T-helper 2 cell treated with Interferon-gamma antibody and Interleukin-4, amounts not matched to agents 100 ng/mL and 5 ng/mL, for 36 hours (primary cell): ENCODE results near the gene PIH1D1. TPM values are rescaled to one million over a fixed set of nuclear protein-coding genes. Genes with fewer than 3 reads are reported as not detected.
"Not testable (repeated sequence)": the region's sequence is repeated elsewhere in the genome, so short reads cannot be mapped to it uniquely, and the experiment has no call there.

Experiments used
- intact Hi-C: fragments of 100-400 bp; cut with micrococcal nuclease; formaldehyde crosslinking; loops from one replicate; pipeline ENCODE4 v1.15.1; 2023
- total RNA-seq: library from RNA; stranded (reverse); gene quantifications from 2 replicates; pipeline ENCODE4 v1.2.3, GENCODE V29; 2022

PIH1D1 gene
- total RNA-seq, 1 donor from 2014 or later: 150 TPM

GRCh38 chr19:49481020-49481683 is 29.5 kb upstream of the PIH1D1 start:
- intact Hi-C loops: no loop called here

GRCh38 chr19:49479975-49480628 is 28.5 kb upstream of the PIH1D1 start:
- intact Hi-C loops: loop anchor here (10.0 kb wide), 1 partner anchor 485 kb away; the partner anchor contains the start of genes GYS1 and RUVBL2

- intact Hi-C loops: loop anchor here (2.0 to 10.0 kb wide), 4 partner anchors 71 to 481 kb away; partner anchors contain the start of genes CD37, GYS1 and RUVBL2
Measured at GRCh38 chr19:49475995-49476880, 24.6 kb upstream of the PIH1D1 start.

- intact Hi-C loops: loop anchor here (2.0 to 10.0 kb wide), 4 partner anchors 71 to 481 kb away; partner anchors contain the start of genes CD37, GYS1 and RUVBL2
Measured at GRCh38 chr19:49475191-49475917, 23.7 kb upstream of the PIH1D1 start.

- intact Hi-C loops: loop anchor here (1.0 to 10.0 kb wide), 8 partner anchors 13 to 480 kb away; partner anchors contain the start of genes ALDH16A1, CD37, GYS1 and RPL13A
Measured at GRCh38 chr19:49474542-49474924, 22.9 kb upstream of the PIH1D1 start.

GRCh38 chr19:49473868-49474541 is 22.4 kb upstream of the PIH1D1 start, which contains the start of gene FLT3LG:
TSS of gene FLT3LG (plus strand) at chr19:49474215. CDS start at chr19:49474640, 425 bp downstream.
- intact Hi-C loops: loop anchor here (1.0 to 10.0 kb wide), 8 partner anchors 13 to 479 kb away; partner anchors contain the start of genes ALDH16A1, CD37, GYS1 and RPL13A

- intact Hi-C loops: loop anchor here (10.0 kb wide), 1 partner anchor 479 kb away; the partner anchor contains the start of genes GYS1 and RUVBL2
Measured at GRCh38 chr19:49473501-49473867, 21.9 kb upstream of the PIH1D1 start.

- intact Hi-C loops: loop anchor here (10.0 kb wide), 1 partner anchor 478 kb away; the partner anchor contains the start of genes GYS1 and RUVBL2
Measured at GRCh38 chr19:49472936-49473335, 21.3 kb upstream of the PIH1D1 start.

- intact Hi-C loops: loop anchor here (1.0 to 10.0 kb wide), 3 partner anchors 78 to 476 kb away; partner anchors contain the start of genes GYS1 and RUVBL2
Measured at GRCh38 chr19:49470615-49470978, 19.0 kb upstream of the PIH1D1 start.

GRCh38 chr19:49469828-49470614 is 18.4 kb upstream of the PIH1D1 start:
- intact Hi-C loops: loop anchor here (1.0 to 10.0 kb wide), 4 partner anchors 17 to 475 kb away; partner anchors contain the start of genes ALDH16A1, GYS1 and RUVBL2

GRCh38 chr19:49468746-49469447 is 17.3 kb upstream of the PIH1D1 start:
- intact Hi-C loops: loop anchor here (1.0 kb wide), 1 partner anchor 16 kb away; the partner anchor contains the start of gene ALDH16A1

- intact Hi-C loops: no loop called here
Measured at GRCh38 chr19:49468199-49468598, 16.6 kb upstream of the PIH1D1 start.

GRCh38 chr19:49465371-49465770 is 13.8 kb upstream of the PIH1D1 start:
- intact Hi-C loops: no loop called here

- intact Hi-C loops: no loop called here
Measured at GRCh38 chr19:49463960-49464740, 12.5 kb upstream of the PIH1D1 start.

GRCh38 chr19:49462492-49462891 is 10.9 kb upstream of the PIH1D1 start:
- intact Hi-C loops: no loop called here

GRCh38 chr19:49461656-49462055 is 10.0 kb upstream of the PIH1D1 start:
- intact Hi-C loops: no loop called here

GRCh38 chr19:49461130-49461529 is 9.5 kb upstream of the PIH1D1 start:
- intact Hi-C loops: not testable (repeated sequence)
